Measurements from ENCODE around the gene ATP13A3. TPM values are rescaled to one million over a fixed set of nuclear protein-coding genes. Genes with fewer than 3 reads are reported as not detected.

ATP13A3 gene
- total and polyA plus RNA-seq, 9 of the 15 experiments (the other 6 are each of a cell fraction or from before 2014, with no cell fraction given), result 16.6 to 135 (median 86.6) TPM

GRCh38 chr3:194384156-194384555, 102.6 kb downstream of the ATP13A3 start:
- no peak for DNase-seq (ENCODE audit: extremely low read depth in 1 of 4, low spot score in 3 of 4)
- no TSS peak for BruUV-seq (replicated peaks)
- ChIA-PET CTCF (ENCODE audit: low intra/inter-chr PET ratio) (no interaction called here), POLR2A (interaction anchor here (1.3 kb wide), 1 partner anchor 10 kb away, joined by 3 read pairs; no protein-coding TSS in a partner anchor)
- intact Hi-C loops (cut with micrococcal nuclease) (no loop called here), in situ Hi-C loops (cut with MboI) (no loop called here)
- TF ChIP-seq SMARCE1 (IDR thresholded peaks at IDR 0.05) (no peak), SMAD3 (CRISPR knock-in tag; conservative IDR thresholded peaks at IDR 0.05) (no peak), PPARD (CRISPR knock-in tag; IDR thresholded peaks at IDR 0.05) (no peak), ZNF436 (CRISPR knock-in tag; IDR thresholded peaks at IDR 0.05) (no peak), SAFB2 (IDR thresholded peaks at IDR 0.05; ENCODE audit: borderline replicate concordance, low read depth, low read length, severe bottlenecking) (no peak), PHTF2 (CRISPR knock-in tag; IDR thresholded peaks at IDR 0.05) (no peak), TAF15 (IDR thresholded peaks at IDR 0.05; ENCODE audit: low read depth, low read length) (no peak), USF2 (CRISPR knock-in tag; IDR thresholded peaks at IDR 0.05) (no peak), PURB (CRISPR knock-in tag; IDR thresholded peaks at IDR 0.05; ENCODE audit: low read depth) (no peak), FOXP1 (CRISPR knock-in tag; IDR thresholded peaks at IDR 0.05) (no peak), RBM17 (IDR thresholded peaks at IDR 0.05; ENCODE audit: borderline replicate concordance, low read depth, low read length) (no peak), PCBP2 (IDR thresholded peaks at IDR 0.05; ENCODE audit: low read depth, low read length, poor library complexity, severe bottlenecking) (no peak), ZNF311 (CRISPR knock-in tag; IDR thresholded peaks at IDR 0.05) (no peak), THRA (IDR thresholded peaks at IDR 0.05) (no peak), GABPB2 (CRISPR knock-in tag; conservative IDR thresholded peaks at IDR 0.05) (no peak), ASH1L (IDR thresholded peaks at IDR 0.05; ENCODE audit: borderline replicate concordance, low read depth, partially characterized antibody) (no peak), POLR2AphosphoS2 (IDR thresholded peaks at IDR 0.05; ENCODE audit: low read length) (no peak), BACH1 (tag; IDR thresholded peaks at IDR 0.05) (no peak), ZNF79 (CRISPR knock-in tag; IDR thresholded peaks at IDR 0.05; ENCODE audit: low read depth) (no peak), NR4A1 (CRISPR knock-in tag; IDR thresholded peaks at IDR 0.05) (no peak), NR4A1 (tag; IDR thresholded peaks at IDR 0.05) (no peak)
- no peaks in the 10 kb centered on the region for H3K36me3 ChIP-seq (ENCODE audit: control insufficient read depth, insufficient read depth, low read length)
- no peak overlapping the region for H3K4me3 ChIP-seq
- H3K9me3 ChIP-seq (replicated peaks; ENCODE audit: control insufficient read depth, insufficient read depth, low read depth, low read length), result no peaks in the 10 kb centered on the region
- H3K9ac ChIP-seq (ENCODE audit: insufficient read depth in 1 of 2, low read depth in 2 of 2, low read length in 2 of 2), result no peak overlapping the region
- no peak overlapping the region for H3K27ac ChIP-seq (ENCODE audit: extremely low read depth, low read depth, low read length)
- no peaks in the 10 kb centered on the region for H3K9me1 ChIP-seq (ENCODE audit: control insufficient read depth, insufficient read depth, low read length)
- 3% methylated on average over 6 of the region's 6 CpGs for WGBS (ENCODE audit: insufficient coverage, low coverage, missing lambda C conversion rate)
- no peaks in the 10 kb centered on the region for H3K79me2 ChIP-seq (ENCODE audit: control insufficient read depth, insufficient read depth, low read length)
- FAIRE-seq, result no peak
- no peak overlapping the region for H3K4me2 ChIP-seq (ENCODE audit: insufficient read depth, low read length)
- no peak for ATAC-seq
- H2AFZ ChIP-seq (ENCODE audit: low read depth, low read length), result no peak overlapping the region
- H3K4me1 ChIP-seq (replicated peaks in 1 of 2; ENCODE audit: control insufficient read depth in 2 of 2, insufficient read depth in 2 of 2, low read length in 2 of 2), result peaks cover 0 to 5% of the 10 kb centered on the region in 2 experiments; a peak in 2 of 5 replicates
- peaks cover 50 to 78% of the 10 kb centered on the region in 2 experiments for H3K27me3 ChIP-seq (ENCODE audit: control insufficient read depth in 2 of 2, insufficient read depth in 2 of 2, low read length in 2 of 2)
- no peaks in the 10 kb centered on the region for H4K20me1 ChIP-seq (replicated peaks; ENCODE audit: control insufficient read depth, insufficient read depth, low read length)
